HAP-1 (cell line): ENCODE data around the gene FUT6.

Experiments used
- DNase-seq, 2 experiments: peaks; one replicate each; pipeline ENCODE4 v3.0.0-alpha.2; 2016 to 2020; ENCODE audit warnings: low spot score in 2 of 2
- H3K27me3 ChIP-seq: fragments of 250-450 bp; sonication (Bioruptor Pico); 2 replicates; pipeline ENCODE4 v1.5.1; 2020; ENCODE audit warnings: low read depth, mild to moderate bottlenecking, moderate library complexity
- H3K36me3 ChIP-seq: fragments of 250-450 bp; sonication (Bioruptor Pico); replicated peaks from 2 replicates; pipeline ENCODE4 v1.5.1; 2020; ENCODE audit warnings: mild to moderate bottlenecking
- H3K4me1 ChIP-seq: fragments of 250-450 bp; sonication (Bioruptor Pico); 2 replicates; pipeline ENCODE4 v1.5.1; 2020; ENCODE audit warnings: mild to moderate bottlenecking
- H3K4me3 ChIP-seq: fragments of 250-450 bp; sonication (Bioruptor Pico); 2 replicates; pipeline ENCODE4 v1.5.1; 2020; ENCODE audit warnings: mild to moderate bottlenecking, moderate library complexity
- H3K9me3 ChIP-seq: fragments of 250-450 bp; sonication (Bioruptor Pico); 2 replicates; pipeline ENCODE4 v1.5.1; 2020; ENCODE audit warnings: mild to moderate bottlenecking, moderate library complexity
- in situ Hi-C: fragments of 300-500 bp; cut with MboI; formaldehyde crosslinking; loops from 3 replicates; pipeline ENCODE4 v1.14.3; 2020; ENCODE audit warnings: low sequenced_read_pairs, inconsistent platforms, mixed read lengths

Gene FUT6

GRCh38 chr19:5814123-5814851 lies 25.2 kb downstream of the FUT6 start:
- H3K4me1 ChIP-seq, result no peaks in the 10 kb centered on the region
- H3K9me3 ChIP-seq, result no peaks in the 10 kb centered on the region
- no peak overlapping the region for H3K4me3 ChIP-seq
- in situ Hi-C loops, result no loop called here
- H3K36me3 ChIP-seq, result no peaks in the 10 kb centered on the region
- DNase-seq, result no peak
- H3K27me3 ChIP-seq, result no peaks in the 10 kb centered on the region

- Histone ChIP-seq H3K4me1 (peaks cover under 1% of the 10 kb centered on the region; the same call in 1 of the 2 replicates), H3K36me3 (no peaks in the 10 kb centered on the region), H3K9me3 (no peaks in the 10 kb centered on the region), H3K4me3 (no peak overlapping the region), H3K27me3 (no peaks in the 10 kb centered on the region)
- DNase-seq, result no peak
- in situ Hi-C loops, result no loop called here
Observed at GRCh38 chr19:5811117-5811516, 28.4 kb downstream of the FUT6 start.

GRCh38 chr19:5809469-5809868 lies 30.0 kb downstream of the FUT6 start:
- in situ Hi-C loops, result loop anchor here (5.0 kb wide), 1 partner anchor 83 kb away; no protein-coding TSS in a partner anchor
- H3K9me3 ChIP-seq, result no peaks in the 10 kb centered on the region

GRCh38 chr19:5809053-5809452 lies 30.4 kb downstream of the FUT6 start:
- no peak overlapping the region for H3K4me3 ChIP-seq
- peaks cover 9% of the 10 kb centered on the region; the same call in 1 of the 2 replicates for H3K4me1 ChIP-seq
- no peaks in the 10 kb centered on the region for H3K36me3 ChIP-seq
- H3K27me3 ChIP-seq, result no peaks in the 10 kb centered on the region
- no peak for DNase-seq
- no peaks in the 10 kb centered on the region for H3K9me3 ChIP-seq
- in situ Hi-C loops, result loop anchor here (5.0 kb wide), 1 partner anchor 83 kb away; no protein-coding TSS in a partner anchor

More at GRCh38 chr19:5809469-5809868, 30.0 kb downstream of the FUT6 start:
- Histone ChIP-seq H3K4me3 (no peak overlapping the region), H3K4me1 (peaks cover 5% of the 10 kb centered on the region; the same call in 1 of the 2 replicates), H3K36me3 (no peaks in the 10 kb centered on the region), H3K27me3 (no peaks in the 10 kb centered on the region)
- DNase-seq, result no peak

GRCh38 chr19:5808120-5808816 lies 31.2 kb downstream of the FUT6 start:
- Histone ChIP-seq H3K9me3 (no peaks in the 10 kb centered on the region), H3K36me3 (no peaks in the 10 kb centered on the region), H3K4me1 (peaks cover 13% of the 10 kb centered on the region), H3K4me3 (no peak overlapping the region), H3K27me3 (no peaks in the 10 kb centered on the region)
- in situ Hi-C loops, result loop anchor here (5.0 kb wide), 1 partner anchor 84 kb away; no protein-coding TSS in a partner anchor
- no peak for DNase-seq

GRCh38 chr19:5806905-5807304 lies 32.6 kb downstream of the FUT6 start:
- in situ Hi-C loops, result loop anchor here (5.0 kb wide), 1 partner anchor 85 kb away; no protein-coding TSS in a partner anchor
- H3K27me3 ChIP-seq, result no peaks in the 10 kb centered on the region
- H3K9me3 ChIP-seq, result no peaks in the 10 kb centered on the region
- no peak for DNase-seq
- H3K36me3 ChIP-seq, result no peaks in the 10 kb centered on the region
- H3K4me1 ChIP-seq, result peaks cover 13% of the 10 kb centered on the region
- no peak overlapping the region; the same call in 1 of the 2 replicates for H3K4me3 ChIP-seq

GRCh38 chr19:5806133-5806489 lies 33.4 kb downstream of the FUT6 start:
- in situ Hi-C loops, result loop anchor here (5.0 kb wide), 1 partner anchor 86 kb away; no protein-coding TSS in a partner anchor
- no peaks in the 10 kb centered on the region for H3K27me3 ChIP-seq
- peak overlapping the region; percentile 47 for H3K4me3 ChIP-seq
- no peak for DNase-seq
- peaks cover 13% of the 10 kb centered on the region for H3K4me1 ChIP-seq
- H3K9me3 ChIP-seq, result no peaks in the 10 kb centered on the region
- no peaks in the 10 kb centered on the region for H3K36me3 ChIP-seq

- DNase-seq, result peak; percentile 71 to 94
- peak overlapping the region; percentile 47 for H3K4me3 ChIP-seq
- H3K36me3 ChIP-seq, result no peaks in the 10 kb centered on the region
- in situ Hi-C loops, result loop anchor here (5.0 kb wide), 1 partner anchor 87 kb away; no protein-coding TSS in a partner anchor
- H3K9me3 ChIP-seq, result no peaks in the 10 kb centered on the region
- peaks cover 13% of the 10 kb centered on the region for H3K4me1 ChIP-seq
- no peaks in the 10 kb centered on the region for H3K27me3 ChIP-seq
Observed at GRCh38 chr19:5805462-5806132, 33.9 kb downstream of the FUT6 start.

- Histone ChIP-seq H3K9me3 (no peaks in the 10 kb centered on the region), H3K27me3 (no peaks in the 10 kb centered on the region), H3K4me1 (peaks cover 13% of the 10 kb centered on the region), H3K4me3 (peak within 1 kb of the TSS; percentile 47), H3K36me3 (no peaks in the 10 kb centered on the region)
- DNase-seq, result peak; percentile 34 to 80
- in situ Hi-C loops, result loop anchor here (5.0 kb wide), 2 partner anchors 88 to 218 kb away; no protein-coding TSS in a partner anchor
Observed at GRCh38 chr19:5804516-5805461, 34.7 kb downstream of the FUT6 start, which contains the start of gene NRTN. NRTN (plus strand) TSS chr19:5805067; CDS start chr19:5824166, 19,099 bp downstream.

- peak overlapping the region; percentile 27 for H3K4me3 ChIP-seq
- H3K36me3 ChIP-seq, result no peaks in the 10 kb centered on the region
- peak; percentile 85 to 98 for DNase-seq
- in situ Hi-C loops, result loop anchor here (5.0 kb wide), 1 partner anchor 218 kb away; no protein-coding TSS in a partner anchor
- peaks cover 13% of the 10 kb centered on the region for H3K4me1 ChIP-seq
- no peaks in the 10 kb centered on the region for H3K9me3 ChIP-seq
- no peaks in the 10 kb centered on the region for H3K27me3 ChIP-seq
Observed at GRCh38 chr19:5803752-5804515, 35.6 kb downstream of the FUT6 start.

GRCh38 chr19:5803441-5803751 lies 36.1 kb downstream of the FUT6 start:
- Histone ChIP-seq H3K4me3 (no peak overlapping the region), H3K36me3 (no peaks in the 10 kb centered on the region)
- in situ Hi-C loops, result loop anchor here (5.0 kb wide), 1 partner anchor 219 kb away; no protein-coding TSS in a partner anchor

More at GRCh38 chr19:5803441-5803751, 36.1 kb downstream of the FUT6 start:
- no peak for DNase-seq
- Histone ChIP-seq H3K9me3 (no peaks in the 10 kb centered on the region), H3K4me1 (peaks cover 13% of the 10 kb centered on the region), H3K27me3 (no peaks in the 10 kb centered on the region)
